Mucosa of stomach (tissue), 1 donor: ENCODE measurements around the gene PIGS.

Experiments
- H3K27me3 ChIP-seq: one replicate; pipeline ENCODE4 v1.7.0; 2013; ENCODE audit warnings: mild to moderate bottlenecking, low read length; ENCODE audit not compliant: control insufficient read depth, insufficient read depth
- H3K36me3 ChIP-seq: one replicate; pipeline ENCODE4 v1.7.0; 2013; ENCODE audit warnings: low read length; ENCODE audit not compliant: control insufficient read depth, insufficient read depth
- H3K4me1 ChIP-seq: one replicate; pipeline ENCODE4 v1.7.0; 2013; ENCODE audit warnings: mild to moderate bottlenecking, low read length; ENCODE audit not compliant: control insufficient read depth, insufficient read depth
- H3K4me3 ChIP-seq: one replicate; pipeline ENCODE4 v1.7.0; 2013; ENCODE audit warnings: low read length
- H3K9ac ChIP-seq: one replicate; pipeline ENCODE4 v1.7.0; 2013; ENCODE audit warnings: mild to moderate bottlenecking, low read length, moderate library complexity
- H3K9me3 ChIP-seq: one replicate; pipeline ENCODE4 v1.7.0; 2013; ENCODE audit warnings: mild to moderate bottlenecking, low read length, moderate library complexity; ENCODE audit not compliant: control insufficient read depth
- donor health status: Pancreatic carcinoma.

The PIGS gene

GRCh38 chr17:28507567-28508203, 63.6 kb downstream of the PIGS start:
- Histone ChIP-seq H3K9ac (no peak overlapping the region), H3K27me3 (peaks cover 63% of the 10 kb centered on the region), H3K36me3 (no peaks in the 10 kb centered on the region), H3K9me3 (no peaks in the 10 kb centered on the region), H3K4me3 (no peak overlapping the region), H3K4me1 (no peaks in the 10 kb centered on the region)

GRCh38 chr17:28506763-28507487, 64.4 kb downstream of the PIGS start:
- H3K27me3 ChIP-seq = peaks cover 55% of the 10 kb centered on the region
- no peaks in the 10 kb centered on the region for H3K4me1 ChIP-seq
- H3K4me3 ChIP-seq = no peak overlapping the region

GRCh38 chr17:28505986-28506665, 65.2 kb downstream of the PIGS start, which contains the start of gene FOXN1:
Gene FOXN1, plus strand, starts transcription at chr17:28506348. Its CDS starts 17,622 bp downstream, at chr17:28523970.
- H3K36me3 ChIP-seq = no peaks in the 10 kb centered on the region
- H3K27me3 ChIP-seq = peaks cover 50% of the 10 kb centered on the region

More at GRCh38 chr17:28506763-28507487, 64.4 kb downstream of the PIGS start:
- Histone ChIP-seq H3K9me3 (no peaks in the 10 kb centered on the region), H3K9ac (no peak overlapping the region), H3K36me3 (no peaks in the 10 kb centered on the region)

GRCh38 chr17:28503420-28503819, 67.9 kb downstream of the PIGS start:
- Histone ChIP-seq H3K27me3 (peaks cover 29% of the 10 kb centered on the region), H3K9me3 (no peaks in the 10 kb centered on the region), H3K36me3 (no peaks in the 10 kb centered on the region), H3K4me3 (no peak overlapping the region), H3K4me1 (no peaks in the 10 kb centered on the region), H3K9ac (no peak overlapping the region)

More at GRCh38 chr17:28505986-28506665, 65.2 kb downstream of the PIGS start, which contains the start of gene FOXN1:
- Histone ChIP-seq H3K9me3 (no peaks in the 10 kb centered on the region), H3K4me1 (no peaks in the 10 kb centered on the region), H3K4me3 (no peak within 1 kb of the TSS), H3K9ac (no peak within 1 kb of the TSS)
